Testis (tissue), 2 donors: ENCODE results near the gene CSMD2.

ENCODE experiments used
- POLR2A ChIP-seq: fragments of 450-650 bp; IDR thresholded peaks from one replicate; pipeline ENCODE4 v1.6.1; 2017; ENCODE audit warnings: antibody characterized with exemption, mild to moderate bottlenecking, moderate library complexity
- TF ChIP-seq, protein P1 (sequence below), 3 experiments: fragments of 450-650 bp in 2 of 3; fragments of 200-600 bp in 1 of 3; sonication (generic) in 1 of 3; IDR thresholded peaks; one replicate each; pipeline ENCODE4 v1.5.1; 2016 to 2019; ENCODE audit warnings: antibody characterized with exemption in 3 of 3, mild to moderate bottlenecking in 2 of 3, moderate library complexity in 1 of 3

DNA sequence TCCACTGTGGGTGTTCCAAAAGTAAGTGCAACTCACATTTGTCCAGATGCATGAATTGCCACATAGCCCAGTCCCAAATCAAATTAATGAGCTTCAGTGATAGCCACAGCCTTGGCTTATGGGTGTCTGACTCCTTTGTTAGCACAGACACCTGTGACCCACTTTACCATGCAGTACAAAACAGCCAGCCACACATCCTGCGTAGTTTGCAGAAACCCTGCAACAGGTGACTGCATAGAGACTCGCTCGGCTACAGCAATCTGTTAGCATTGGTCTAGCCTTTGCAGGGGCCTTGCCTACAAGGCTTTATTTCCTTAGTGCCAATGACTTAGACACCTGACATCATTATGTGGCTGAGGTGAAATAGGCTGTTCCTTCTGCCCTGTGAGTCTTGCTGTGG lies 135.5 kb downstream of the CSMD2 start:
- TF ChIP-seq, protein P1, sequence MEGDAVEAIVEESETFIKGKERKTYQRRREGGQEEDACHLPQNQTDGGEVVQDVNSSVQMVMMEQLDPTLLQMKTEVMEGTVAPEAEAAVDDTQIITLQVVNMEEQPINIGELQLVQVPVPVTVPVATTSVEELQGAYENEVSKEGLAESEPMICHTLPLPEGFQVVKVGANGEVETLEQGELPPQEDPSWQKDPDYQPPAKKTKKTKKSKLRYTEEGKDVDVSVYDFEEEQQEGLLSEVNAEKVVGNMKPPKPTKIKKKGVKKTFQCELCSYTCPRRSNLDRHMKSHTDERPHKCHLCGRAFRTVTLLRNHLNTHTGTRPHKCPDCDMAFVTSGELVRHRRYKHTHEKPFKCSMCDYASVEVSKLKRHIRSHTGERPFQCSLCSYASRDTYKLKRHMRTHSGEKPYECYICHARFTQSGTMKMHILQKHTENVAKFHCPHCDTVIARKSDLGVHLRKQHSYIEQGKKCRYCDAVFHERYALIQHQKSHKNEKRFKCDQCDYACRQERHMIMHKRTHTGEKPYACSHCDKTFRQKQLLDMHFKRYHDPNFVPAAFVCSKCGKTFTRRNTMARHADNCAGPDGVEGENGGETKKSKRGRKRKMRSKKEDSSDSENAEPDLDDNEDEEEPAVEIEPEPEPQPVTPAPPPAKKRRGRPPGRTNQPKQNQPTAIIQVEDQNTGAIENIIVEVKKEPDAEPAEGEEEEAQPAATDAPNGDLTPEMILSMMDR (IDR thresholded peaks at IDR 0.05): no peak
- TF ChIP-seq POLR2A: no peak
